Fibroblast of skin of scalp (primary cell): Measurements from ENCODE around the gene UNC5A. TPM values are rescaled to one million over a fixed set of nuclear protein-coding genes. Genes with fewer than 3 reads are reported as not detected.

Experiments used
- DNase-seq: peaks from one replicate; pipeline ENCODE4 v3.0.0-alpha.2; 2013
- polyA plus RNA-seq, 2 experiments: library from polyadenylated mRNA; unstranded; fragments of 120-200 nt; gene quantifications; one replicate each; pipeline ENCODE4 v1.2.1, GENCODE V29; 2013; ENCODE audit not compliant: insufficient read length in 2 of 2

UNC5A gene
- 0.02 TPM for polyA plus RNA-seq (2013, experiment 1 of 2; ENCODE audit: insufficient read length)
- polyA plus RNA-seq (2013, experiment 2 of 2; ENCODE audit: insufficient read length) = 0.07 TPM

DNA sequence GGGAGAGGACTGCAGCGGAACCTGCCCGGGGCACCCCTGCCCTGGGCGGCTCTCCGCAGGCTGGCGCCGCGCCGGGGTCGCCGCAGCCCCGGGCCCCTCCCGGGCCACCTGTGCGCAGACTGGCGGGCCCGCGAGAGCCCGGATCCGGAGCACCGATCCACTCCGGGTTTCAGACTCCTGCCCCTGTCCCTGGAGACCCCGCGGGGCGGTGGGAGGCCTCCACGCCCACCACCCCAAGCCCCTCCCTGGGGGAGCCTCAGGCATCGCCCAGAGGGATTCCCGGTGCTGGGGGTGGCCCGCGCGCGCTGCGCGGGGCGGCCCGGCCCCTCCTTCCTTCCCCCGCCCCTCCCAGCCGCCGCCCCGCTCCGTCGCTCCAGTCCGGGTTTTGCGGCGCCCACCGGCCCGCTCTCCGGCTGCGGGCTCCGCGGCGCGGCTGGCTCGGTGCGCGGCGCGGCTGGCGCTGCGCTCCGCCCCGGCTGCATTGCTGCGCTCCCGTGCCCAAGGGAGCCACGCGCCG is at the start of gene UNC5A:
Gene UNC5A (plus strand): TSS at position 479 of the 517 bp plus-strand sequence. CDS start 192 bp downstream, outside the sequence.
- DNase-seq = peak; percentile 47

DNA sequence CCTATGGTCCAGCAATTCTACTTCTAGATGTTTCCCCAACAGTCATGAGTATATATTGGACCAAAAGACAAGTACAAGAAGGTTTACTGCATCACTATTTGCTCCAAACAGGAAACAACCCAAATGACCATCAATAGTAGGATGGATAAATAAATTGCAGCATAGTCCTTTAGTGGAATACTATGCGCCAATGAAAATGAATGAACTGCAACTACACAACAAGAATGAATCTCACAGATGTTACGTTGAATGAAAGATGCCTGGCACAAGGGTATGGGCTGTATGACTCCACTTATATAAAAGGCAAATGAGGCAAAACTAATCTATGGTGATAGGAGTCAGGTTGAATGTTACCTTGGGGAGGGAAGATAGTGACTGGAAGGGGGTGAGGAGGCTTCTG is 48.6 kb upstream of the UNC5A start:
- DNase-seq = no peak

DNA sequence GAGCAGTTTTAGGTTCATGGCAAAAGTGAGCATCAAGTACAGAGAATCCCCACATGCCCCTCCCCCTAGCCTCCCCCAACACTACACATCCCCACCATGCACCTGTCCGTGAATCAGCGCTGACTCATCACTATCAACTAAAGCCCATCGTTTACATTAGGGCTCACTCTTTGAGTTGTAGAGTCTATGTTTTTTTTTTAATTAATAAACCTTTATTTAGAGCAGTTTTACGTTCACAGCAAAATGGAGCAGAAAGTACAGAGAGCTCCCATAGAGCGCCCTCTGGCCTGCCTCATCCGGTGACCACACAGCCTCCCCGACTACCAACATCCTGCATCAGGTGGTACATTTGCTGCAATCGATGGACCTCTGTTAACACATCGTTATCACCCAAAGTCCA is 47.9 kb upstream of the UNC5A start:
- no peak for DNase-seq

DNA sequence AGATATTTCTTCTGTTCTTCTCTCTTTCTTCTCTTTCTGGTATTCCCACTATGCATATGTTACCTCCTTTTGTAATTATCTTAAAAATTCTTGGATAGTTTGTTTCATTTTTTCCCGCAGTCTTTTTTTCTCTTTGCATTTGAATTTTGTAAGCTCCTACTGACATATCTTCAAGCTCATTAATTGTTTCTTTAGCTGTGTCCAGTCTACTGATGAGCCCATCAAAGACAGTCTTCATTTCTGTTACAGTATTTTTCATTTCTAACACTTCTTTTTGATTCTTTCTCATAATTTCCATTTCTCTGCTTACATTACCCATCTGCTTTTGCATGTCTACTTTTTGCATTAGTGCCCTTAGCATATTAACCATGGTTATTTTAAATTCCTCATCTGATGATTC is 44.7 kb upstream of the UNC5A start:
- DNase-seq = no peak

DNA sequence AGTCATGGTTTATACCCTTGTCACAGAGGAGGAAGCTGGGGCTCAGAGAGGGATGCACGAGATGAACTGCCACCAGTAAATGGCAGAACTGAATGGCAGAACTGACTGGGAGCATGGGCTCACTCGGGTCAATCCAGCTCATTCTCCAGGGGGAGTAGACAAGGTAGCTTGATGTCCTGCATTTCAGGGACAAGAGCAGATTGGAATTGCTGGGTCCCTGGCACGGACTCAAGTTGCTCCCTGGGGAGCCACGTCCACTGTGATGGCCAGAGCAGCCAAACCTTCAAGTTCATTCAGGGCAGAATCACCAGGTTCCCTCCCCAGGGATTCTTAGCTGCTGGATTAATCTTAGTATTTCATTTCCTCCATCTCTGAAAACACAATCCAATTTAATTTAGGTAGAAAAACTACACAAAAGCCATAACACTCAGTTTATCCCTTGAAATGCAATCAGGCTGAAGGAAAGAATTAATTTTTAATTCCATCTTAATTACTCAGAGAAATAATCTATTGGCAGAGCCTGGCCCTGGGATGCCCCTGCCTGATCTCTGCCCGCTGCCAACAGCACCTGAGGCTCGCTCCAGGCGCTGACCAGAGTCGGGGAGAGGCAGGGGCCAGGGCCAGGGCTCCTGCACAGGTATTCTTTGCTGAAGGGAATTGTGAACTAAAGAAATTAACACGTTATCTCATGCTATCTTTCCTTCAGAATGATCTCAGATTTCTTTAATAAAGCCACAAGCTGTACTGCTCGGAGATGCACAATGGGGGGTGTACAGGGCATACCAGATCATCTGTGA is 42.0 kb upstream of the UNC5A start:
- DNase-seq = no peak

DNA sequence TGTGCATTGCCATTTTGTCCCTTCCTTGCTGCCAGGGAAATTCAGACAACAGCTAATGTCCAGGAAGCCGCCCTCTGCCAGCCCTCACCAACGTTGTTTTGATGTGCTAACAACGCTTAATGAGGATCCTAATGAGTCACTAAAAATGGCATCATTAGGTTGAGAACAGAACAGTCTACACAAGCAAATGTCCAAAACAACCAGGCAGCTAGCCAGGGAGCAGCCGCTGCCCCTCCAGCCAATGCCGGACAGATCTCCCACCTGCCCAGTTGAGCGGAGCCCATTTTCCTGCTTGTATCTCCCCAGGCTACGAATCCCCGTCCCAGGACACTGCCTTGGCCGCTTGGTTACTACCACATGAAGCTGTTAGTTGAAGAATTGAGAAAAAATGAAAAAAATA is 40.4 kb upstream of the UNC5A start:
- no peak for DNase-seq

DNA sequence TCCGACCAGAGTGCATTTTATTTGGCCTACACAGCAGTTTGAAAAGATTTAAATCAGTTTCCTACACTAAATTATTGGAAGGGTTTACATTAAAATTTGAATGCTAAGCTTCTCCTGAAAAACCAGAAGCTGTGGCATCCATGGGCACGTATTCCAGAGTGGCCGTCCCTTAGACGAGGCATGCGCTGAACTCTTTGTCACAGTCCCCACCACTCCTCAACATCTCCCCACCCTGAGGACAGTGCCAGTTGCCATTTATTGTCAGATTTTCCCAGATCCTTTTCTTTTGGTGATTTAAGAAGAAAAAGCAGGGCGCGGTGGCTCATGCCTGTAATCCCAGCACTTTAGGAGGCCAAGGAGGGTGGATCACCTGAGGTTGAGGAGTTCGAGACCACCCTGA is 39.9 kb upstream of the UNC5A start:
- no peak for DNase-seq

DNA sequence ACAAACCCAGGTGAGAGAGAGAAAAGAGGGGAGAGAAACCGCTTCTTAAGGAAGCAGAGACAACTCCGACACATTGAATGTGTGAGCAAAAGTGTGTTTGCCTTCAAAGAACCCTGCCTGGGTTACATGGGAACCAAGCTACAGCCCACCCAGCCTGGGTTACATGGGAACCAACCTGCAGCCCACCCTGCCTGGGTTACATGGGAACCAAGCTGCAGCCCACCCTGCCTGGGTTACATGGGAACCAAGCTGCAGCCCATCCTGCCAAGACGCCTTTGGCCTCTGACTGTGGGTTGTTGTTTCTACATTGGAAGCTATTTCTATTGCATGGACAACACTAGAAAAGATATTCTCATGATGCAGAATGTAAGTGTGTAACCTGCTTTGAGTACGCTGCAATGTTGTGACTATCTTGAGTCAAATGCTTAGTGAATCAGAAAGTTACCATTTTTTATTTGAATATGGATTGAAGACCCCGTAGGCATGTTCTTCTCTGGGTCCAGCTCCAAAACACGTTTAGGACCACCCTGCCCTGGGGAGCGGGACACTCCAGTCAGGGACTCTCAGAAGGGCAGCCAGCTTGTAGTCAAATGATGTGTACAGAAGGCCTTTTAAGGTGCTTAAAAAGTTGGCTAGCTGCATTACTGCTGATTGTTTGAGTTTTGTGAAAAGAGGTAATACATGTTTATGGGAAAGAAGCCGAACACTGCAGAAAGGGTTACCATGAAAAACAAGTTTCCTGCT is 39.1 kb upstream of the UNC5A start:
- DNase-seq = no peak

DNA sequence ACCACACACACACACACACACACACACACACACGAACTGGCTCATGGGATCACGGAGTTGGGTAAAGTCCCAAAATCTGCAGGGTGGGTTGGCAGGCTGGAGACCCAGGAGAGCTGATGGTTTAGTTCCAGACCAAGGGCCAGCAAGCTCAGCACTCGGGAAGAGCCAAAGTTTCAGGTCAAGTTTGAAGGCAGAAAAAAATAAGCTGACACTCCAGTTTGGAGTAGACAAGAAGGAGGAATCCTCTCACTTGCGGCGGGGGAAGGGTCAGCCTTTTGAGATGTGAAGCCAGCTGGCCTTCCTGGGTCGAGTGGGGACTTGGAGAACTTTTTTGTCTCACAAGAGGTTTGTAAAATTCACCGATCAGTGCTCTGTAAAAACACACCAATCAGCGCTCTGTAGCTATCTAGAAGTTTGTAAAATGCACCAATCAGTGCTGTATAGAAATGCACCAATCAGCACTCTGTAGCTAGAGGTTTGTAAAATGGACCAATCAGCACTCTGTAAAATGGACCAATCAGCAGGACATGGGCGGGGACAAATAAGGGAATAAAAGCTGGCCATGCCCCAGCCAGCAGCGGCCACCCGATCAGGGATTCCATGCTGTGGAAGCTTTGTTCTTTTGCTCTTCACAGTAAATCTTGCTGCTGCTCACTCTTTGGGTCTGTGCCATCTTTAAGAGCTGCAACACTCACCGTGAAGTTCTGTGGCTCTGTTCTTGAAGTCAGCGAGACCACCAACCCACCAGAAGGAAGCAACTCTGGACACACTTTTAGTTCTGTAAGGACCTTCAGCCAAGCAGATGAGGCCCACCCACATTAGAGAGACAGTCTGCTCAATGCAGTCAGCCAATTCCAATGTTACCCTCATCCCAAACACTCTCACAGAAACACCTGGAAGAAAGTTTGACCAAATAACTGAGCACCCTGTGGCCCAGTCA is 37.8 kb upstream of the UNC5A start:
- no peak for DNase-seq

DNA sequence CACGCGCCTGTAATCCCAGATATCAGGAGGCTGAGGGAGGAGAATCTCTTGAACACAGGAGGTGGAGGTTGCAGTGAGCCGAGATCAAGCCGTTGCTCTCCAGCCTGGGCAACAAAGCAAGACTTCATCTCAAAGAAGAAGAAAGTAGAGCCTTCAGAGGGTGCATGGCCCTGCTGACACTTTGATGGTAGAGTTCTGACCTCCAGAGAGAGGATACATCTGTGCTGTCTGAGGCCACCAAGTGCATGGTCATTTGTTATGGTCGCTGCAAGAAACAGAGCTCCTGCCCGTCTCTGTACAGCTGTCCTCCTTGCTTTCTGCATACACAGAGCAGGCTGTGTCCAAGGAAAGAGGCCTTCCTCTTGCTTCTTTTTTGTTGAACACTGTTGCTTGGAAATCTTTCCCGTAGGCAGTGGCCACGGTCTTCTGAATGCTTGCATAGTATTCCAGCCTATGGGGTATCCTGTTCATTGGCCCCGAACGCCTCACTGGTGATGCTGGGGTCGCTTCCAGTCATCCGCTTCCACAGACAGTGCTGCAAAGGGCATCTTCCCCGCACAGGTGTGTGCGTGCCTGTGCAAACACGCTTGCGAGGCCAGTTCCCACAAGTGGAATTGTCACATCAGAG is 36.8 kb upstream of the UNC5A start:
- DNase-seq = no peak

DNA sequence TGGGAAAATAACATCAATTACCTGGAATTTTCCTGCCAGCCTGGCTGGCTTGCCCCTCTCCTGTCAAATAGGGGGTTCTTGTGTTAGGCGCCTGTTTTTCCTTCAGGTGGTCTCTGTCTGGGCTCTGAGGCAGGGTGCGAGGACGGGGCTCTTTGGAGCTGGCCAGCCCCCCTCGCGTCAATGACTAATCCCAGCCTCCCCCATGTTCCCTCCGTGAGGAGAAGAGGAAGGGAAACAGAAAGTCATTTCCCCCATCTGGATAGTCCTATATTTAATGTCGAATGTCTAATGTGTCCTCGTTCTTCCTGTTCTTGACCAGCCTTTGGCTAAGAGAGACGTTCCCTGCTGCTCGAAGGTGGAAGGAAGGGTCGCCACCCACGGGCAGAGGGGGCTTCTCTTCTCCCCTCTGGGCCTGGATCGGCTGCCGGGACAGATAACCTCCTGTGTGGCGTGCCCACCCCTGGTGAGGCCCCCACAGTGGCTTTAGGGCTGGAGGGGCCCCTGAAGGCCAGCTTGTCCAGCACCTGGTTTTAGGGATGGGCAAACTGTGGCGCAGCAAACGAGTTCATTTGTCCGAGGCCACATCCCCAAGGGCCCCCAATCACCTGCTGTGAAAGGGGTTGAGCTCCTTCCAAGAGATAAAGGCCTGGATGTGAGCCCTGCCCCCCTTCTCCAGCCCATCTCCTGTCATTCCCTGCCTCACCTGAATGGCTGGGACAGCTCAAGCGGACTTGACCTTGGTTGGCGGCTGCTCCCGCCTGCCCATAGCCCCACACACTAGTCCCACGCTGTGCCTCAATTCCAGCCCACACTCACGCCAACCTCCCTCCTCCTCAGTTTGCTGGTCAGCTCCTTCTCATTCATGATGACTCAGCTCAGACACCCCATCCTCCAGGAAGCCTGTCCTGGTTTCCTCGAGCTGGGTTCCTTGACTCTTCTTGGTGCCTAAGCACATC is 35.9 kb upstream of the UNC5A start:
- no peak for DNase-seq

DNA sequence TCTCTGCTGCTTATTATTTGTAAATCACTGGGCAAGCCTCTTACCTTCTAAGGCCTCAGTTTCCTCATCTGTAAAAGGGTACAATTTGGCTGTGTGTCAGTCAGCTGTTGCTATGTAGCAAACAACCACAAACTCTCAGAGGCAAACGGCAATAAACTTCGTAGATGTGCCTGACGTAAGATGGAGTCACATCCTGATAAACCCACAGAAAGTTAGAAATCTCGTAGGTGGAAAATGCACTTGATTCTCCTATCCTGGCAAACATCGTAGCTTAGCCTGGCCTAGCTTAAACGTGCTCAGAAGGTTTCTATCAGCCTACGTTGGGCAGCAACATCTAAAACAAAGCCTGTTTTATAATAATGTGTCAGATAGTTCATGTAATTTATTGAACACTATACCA is 35.0 kb upstream of the UNC5A start:
- no peak for DNase-seq

DNA sequence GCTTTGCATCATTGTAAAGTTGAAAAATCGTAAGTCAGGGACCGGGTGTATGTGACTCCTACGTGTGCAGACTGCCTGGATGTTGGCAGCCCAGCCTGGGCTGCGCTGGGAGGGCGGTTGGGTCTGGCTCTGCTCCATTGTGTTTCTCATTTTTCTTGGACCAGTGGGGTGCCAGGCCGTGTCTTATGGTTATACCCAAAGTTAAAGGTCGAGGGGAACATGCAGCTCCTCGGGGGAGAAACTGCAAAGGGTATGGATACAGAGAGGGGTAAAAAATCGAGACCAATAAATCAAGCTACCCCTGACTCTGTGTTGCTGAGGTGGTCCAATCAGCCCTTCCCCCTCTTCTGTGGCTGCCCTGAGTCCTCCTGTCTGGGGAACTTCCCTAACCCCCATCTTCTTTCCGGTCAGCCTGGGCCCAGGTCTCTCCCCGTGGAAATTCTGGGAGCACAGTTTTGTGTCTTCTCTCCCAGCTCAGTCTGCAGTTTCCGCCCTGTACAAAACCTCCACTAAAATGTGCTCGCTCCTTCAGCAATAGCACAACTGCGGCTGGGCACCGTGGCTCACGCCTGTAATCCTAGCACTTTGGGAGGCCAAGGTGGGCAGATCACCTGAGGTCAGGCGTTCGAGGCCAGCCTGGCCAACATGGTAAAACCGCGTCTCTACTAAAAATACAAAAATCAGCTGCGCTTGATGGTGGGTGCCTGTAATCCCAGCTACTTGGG is 34.1 kb upstream of the UNC5A start:
- DNase-seq = no peak

DNA sequence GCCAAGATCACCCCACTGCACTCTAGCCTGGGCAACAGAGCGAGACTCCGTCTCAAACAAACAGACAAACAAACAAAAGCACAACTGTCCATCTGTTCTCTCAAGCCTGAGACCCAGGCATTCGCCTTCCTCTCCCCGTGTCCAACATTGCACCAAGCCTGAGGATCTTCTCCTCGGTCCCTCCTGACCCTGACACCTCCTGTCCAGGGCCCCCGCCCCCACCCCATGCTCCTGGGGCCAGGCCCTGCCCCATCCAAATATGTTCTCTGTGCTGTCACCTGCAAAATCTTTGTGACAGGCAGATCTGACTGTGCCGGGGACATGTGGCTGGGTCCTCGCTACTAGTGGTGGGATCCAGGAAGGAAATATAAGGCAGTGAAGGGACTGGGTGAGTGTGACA is 33.4 kb upstream of the UNC5A start:
- no peak for DNase-seq

DNA sequence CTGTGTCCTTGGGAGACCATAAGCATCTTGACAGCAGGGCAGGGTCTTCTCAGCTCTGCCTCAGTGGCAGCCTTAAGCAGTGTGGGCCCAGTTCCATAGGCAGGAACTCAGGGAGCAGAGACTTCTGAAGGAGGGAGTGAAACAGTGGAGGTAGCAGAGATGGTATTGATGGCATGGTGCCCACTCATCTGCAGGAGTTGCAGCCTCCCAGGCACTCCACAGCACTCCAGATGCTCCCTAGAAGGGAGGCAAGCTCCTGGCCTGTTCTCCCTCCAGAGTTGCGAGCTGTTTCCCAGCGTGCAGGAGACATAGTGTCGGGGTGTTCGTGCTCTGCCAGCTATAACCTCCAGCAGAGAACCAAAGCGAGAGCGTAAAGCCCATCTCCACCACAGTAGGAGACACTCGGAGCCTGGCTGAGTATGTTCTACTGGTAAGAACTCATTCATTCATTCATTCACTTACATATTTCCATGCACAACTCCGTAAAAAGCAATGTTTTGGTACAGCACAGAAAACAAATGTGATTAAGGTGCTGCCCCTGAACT is 31.4 kb upstream of the UNC5A start:
- no peak for DNase-seq

DNA sequence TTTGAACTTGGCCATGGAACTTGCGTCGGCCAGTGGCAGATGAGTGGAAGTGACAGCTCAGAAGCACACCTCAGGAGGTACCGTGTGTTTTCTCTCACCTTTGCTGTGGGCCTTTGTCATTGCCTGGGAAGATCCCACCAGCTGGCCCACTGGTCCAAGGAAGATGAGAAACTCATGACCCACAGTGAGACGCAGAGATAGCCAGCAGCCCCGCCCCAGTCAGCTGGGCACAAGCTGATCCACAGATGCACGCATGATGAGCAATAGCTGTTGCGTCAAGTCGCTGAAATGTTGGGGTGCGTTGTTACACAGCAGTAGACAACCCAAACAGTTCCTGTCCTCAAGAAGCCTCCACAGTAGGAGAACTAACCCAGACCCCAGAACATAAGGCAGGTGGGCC is 30.8 kb upstream of the UNC5A start:
- DNase-seq = no peak

DNA sequence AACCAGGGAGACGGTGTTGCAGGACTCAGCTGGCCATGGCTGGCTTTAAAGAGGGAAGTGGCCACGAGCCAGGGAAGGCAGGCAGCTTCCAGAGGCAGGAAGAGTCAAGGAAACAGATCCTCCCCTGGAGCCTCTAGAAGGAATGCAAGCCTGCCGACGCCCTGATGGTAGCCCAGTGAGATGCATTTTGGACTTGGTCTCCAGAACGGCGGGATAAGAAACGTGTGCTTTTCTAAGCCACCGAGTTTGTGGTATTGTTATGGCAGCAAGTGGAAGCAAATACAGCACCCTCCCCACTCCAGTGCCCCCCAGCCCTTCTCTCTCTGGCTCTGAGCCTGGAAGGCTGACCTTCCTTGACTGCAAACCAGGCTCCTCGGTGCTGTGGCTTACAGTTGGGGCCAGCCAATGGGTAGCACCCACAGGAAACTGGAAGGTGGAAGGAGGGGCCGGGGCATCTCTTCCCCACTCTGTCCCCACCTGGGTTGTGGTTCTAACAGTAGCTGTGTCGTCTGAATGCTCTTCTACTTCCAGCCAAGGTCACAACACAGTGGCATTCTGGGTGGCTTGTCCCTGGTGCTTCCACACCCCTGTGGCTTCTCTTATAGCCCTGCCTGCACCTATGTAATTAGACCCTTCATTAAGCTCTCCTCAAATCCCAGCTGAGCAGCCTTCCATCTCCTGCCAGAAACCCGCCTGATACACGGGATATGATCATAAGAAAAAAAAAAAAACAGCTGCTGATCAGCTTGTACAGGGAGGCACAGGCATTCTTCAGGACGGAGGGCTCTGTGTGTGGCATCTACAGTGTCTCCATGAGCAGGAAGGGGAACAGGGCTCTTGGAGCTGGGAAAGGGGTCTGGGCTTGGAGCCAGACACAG is 29.9 kb upstream of the UNC5A start:
- no peak for DNase-seq

DNA sequence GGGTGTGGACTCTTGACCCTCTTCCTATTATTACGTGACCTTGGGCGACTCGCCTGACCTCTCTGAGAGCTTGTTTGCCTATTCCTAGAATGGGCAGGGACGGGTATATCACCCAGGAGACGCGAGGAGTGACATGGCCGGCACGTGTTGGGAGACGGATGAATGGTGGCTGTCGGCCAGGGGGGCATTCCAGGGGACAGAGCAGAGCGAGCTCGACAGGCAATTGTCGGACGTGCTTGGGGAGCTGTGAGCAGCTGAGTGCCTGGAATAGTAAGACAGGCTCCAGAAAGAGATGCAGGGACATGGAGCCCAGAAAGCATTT is 29.3 kb upstream of the UNC5A start:
- DNase-seq = no peak
